H9 (cell line): ENCODE data around the gene LLCFC1. TPM values are rescaled to one million over a fixed set of nuclear protein-coding genes. Genes with fewer than 3 reads are reported as not detected.
A peak's percentile ranks its signal among the peaks of the same experiment; 100 is the strongest.

Source experiments
- DNase-seq: peaks from one replicate; pipeline ENCODE4 v3.0.0-alpha.2; 2017
- H2AFZ ChIP-seq: one replicate; pipeline ENCODE4 v1.6.1; 2013; ENCODE audit warnings: mild to moderate bottlenecking, low read length, control low read depth, moderate library complexity
- H2AK5ac ChIP-seq: 2 replicates; pipeline ENCODE4 v1.6.1; 2013; ENCODE audit warnings: low read length, control low read depth, mixed read lengths; ENCODE audit not compliant: insufficient read length
- H2BK120ac ChIP-seq: one replicate; pipeline ENCODE4 v1.6.1; 2013; ENCODE audit warnings: low read depth, mild to moderate bottlenecking, low read length, control low read depth, inconsistent platforms; ENCODE audit not compliant: poor library complexity, severe bottlenecking
- H2BK12ac ChIP-seq: 2 replicates; pipeline ENCODE4 v1.6.1; 2013; ENCODE audit warnings: low read length, control low read depth, mixed read lengths, low read depth; ENCODE audit not compliant: insufficient read length
- H2BK15ac ChIP-seq: 2 replicates; pipeline ENCODE4 v1.6.1; 2013; ENCODE audit warnings: low read depth, low read length, control low read depth
- H2BK20ac ChIP-seq: one replicate; pipeline ENCODE4 v1.6.1; 2013; ENCODE audit warnings: low read depth, mild to moderate bottlenecking, low read length, control low read depth, inconsistent platforms; ENCODE audit not compliant: poor library complexity, severe bottlenecking
- H2BK5ac ChIP-seq: 2 replicates; pipeline ENCODE4 v1.6.1; 2013; ENCODE audit warnings: low read length, control low read depth, mixed read lengths; ENCODE audit not compliant: insufficient read length
- H3K14ac ChIP-seq: 2 replicates; pipeline ENCODE4 v1.6.1; 2013; ENCODE audit warnings: low read length, control low read depth; ENCODE audit not compliant: insufficient read depth
- H3K18ac ChIP-seq: 2 replicates; pipeline ENCODE4 v1.6.1; 2013; ENCODE audit warnings: low read depth, mild to moderate bottlenecking, mixed read lengths, low read length, control low read depth; ENCODE audit not compliant: insufficient read length
- H3K23ac ChIP-seq: 2 replicates; pipeline ENCODE4 v1.6.1; 2013; ENCODE audit warnings: low read length, control low read depth, mixed read lengths, low read depth; ENCODE audit not compliant: insufficient read length
- H3K23me2 ChIP-seq: 2 replicates; pipeline ENCODE4 v1.6.1; 2013; ENCODE audit warnings: low read depth, mild to moderate bottlenecking, mixed read lengths, low read length, control low read depth; ENCODE audit not compliant: insufficient read length, poor library complexity, severe bottlenecking
- H3K27ac ChIP-seq: 2 replicates; pipeline ENCODE4 v1.5.1; 2013; ENCODE audit warnings: low read length, control low read depth, mixed read lengths, low read depth; ENCODE audit not compliant: insufficient read length
- H3K27me3 ChIP-seq: 2 replicates; pipeline ENCODE4 v1.6.1; 2013; ENCODE audit warnings: low read length, control low read depth, inconsistent platforms; ENCODE audit not compliant: insufficient read depth
- H3K4ac ChIP-seq: 2 replicates; pipeline ENCODE4 v1.6.1; 2013; ENCODE audit warnings: low read depth, mild to moderate bottlenecking, control low read depth, inconsistent platforms, low read length, moderate library complexity
- H3K4me1 ChIP-seq: 2 replicates; pipeline ENCODE4 v1.6.1; 2013; ENCODE audit warnings: low read length, control low read depth, inconsistent platforms; ENCODE audit not compliant: insufficient read depth
- H3K4me2 ChIP-seq: 2 replicates; pipeline ENCODE4 v1.6.1; 2013; ENCODE audit warnings: low read length, control low read depth, mixed read lengths; ENCODE audit not compliant: insufficient read length, insufficient read depth
- H3K56ac ChIP-seq: 2 replicates; pipeline ENCODE4 v1.6.1; 2013; ENCODE audit warnings: low read depth, mild to moderate bottlenecking, mixed read lengths, low read length, control low read depth; ENCODE audit not compliant: insufficient read length
- H3K79me1 ChIP-seq: 2 replicates; pipeline ENCODE4 v1.6.1; 2013; ENCODE audit warnings: low read depth, mild to moderate bottlenecking, moderate library complexity, low read length, control low read depth, inconsistent platforms; ENCODE audit not compliant: insufficient read depth, poor library complexity, severe bottlenecking
- H3K79me2 ChIP-seq: 2 replicates; pipeline ENCODE4 v1.6.1; 2013; ENCODE audit warnings: low read length, control low read depth, inconsistent platforms; ENCODE audit not compliant: insufficient read depth
- H3K9ac ChIP-seq: 2 replicates; pipeline ENCODE4 v1.6.1; 2013; ENCODE audit warnings: low read length, control low read depth, mixed read lengths; ENCODE audit not compliant: insufficient read length; ENCODE audit errors: extremely low read depth
- H3K9me3 ChIP-seq: one replicate; pipeline ENCODE4 v1.6.1; 2013; ENCODE audit warnings: low read depth, low read length, inconsistent platforms; ENCODE audit not compliant: control insufficient read depth
- H3T11ph ChIP-seq: one replicate; pipeline ENCODE4 v1.6.1; 2013; ENCODE audit warnings: mild to moderate bottlenecking, low read length, control low read depth, inconsistent platforms
- H4K20me1 ChIP-seq: one replicate; pipeline ENCODE4 v1.6.1; 2013; ENCODE audit not compliant: control insufficient read depth, insufficient read length, insufficient read depth
- H4K5ac ChIP-seq: 2 replicates; pipeline ENCODE4 v1.6.1; 2013; ENCODE audit warnings: low read depth, mild to moderate bottlenecking, mixed read lengths, low read length, control low read depth; ENCODE audit not compliant: insufficient read length
- H4K8ac ChIP-seq: replicated peaks from 2 replicates; pipeline ENCODE4 v1.6.1; 2013; ENCODE audit warnings: low read length, control low read depth, mixed read lengths, low read depth; ENCODE audit not compliant: insufficient read length
- H4K91ac ChIP-seq: 2 replicates; pipeline ENCODE4 v1.6.1; 2013; ENCODE audit warnings: low read depth, mild to moderate bottlenecking, moderate library complexity, mixed read lengths, low read length, control low read depth; ENCODE audit not compliant: insufficient read length
- H3K27ac Mint-ChIP-seq, 3 experiments: 2 replicates in 2 of 3; 3 replicates in 1 of 3; pipeline ENCODE4 v1.8.0; 2020 to 2021; ENCODE audit warnings: mixed read lengths in 3 of 3, mild to moderate bottlenecking in 1 of 3, moderate library complexity in 1 of 3
- H3K27me3 Mint-ChIP-seq: 2 replicates; pipeline ENCODE4 v1.8.0; 2021; ENCODE audit warnings: low read depth, mild to moderate bottlenecking, moderate library complexity, mixed read lengths
- H3K36me3 Mint-ChIP-seq, 3 experiments: 2 replicates in 2 of 3; 3 replicates in 1 of 3; pipeline ENCODE4 v1.8.0; 2020 to 2021; ENCODE audit warnings: low read depth in 3 of 3, mixed read lengths in 3 of 3; ENCODE audit not compliant: insufficient read depth in 1 of 3
- H3K4me1 Mint-ChIP-seq, 2 experiments: 2 replicates each; pipeline ENCODE4 v1.8.0; 2020; ENCODE audit warnings: mixed read lengths in 2 of 2
- H3K4me3 Mint-ChIP-seq, 2 experiments: 2 replicates in 1 of 2; 3 replicates in 1 of 2; pipeline ENCODE4 v1.8.0; 2020 to 2021; ENCODE audit warnings: mild to moderate bottlenecking in 2 of 2, mixed read lengths in 2 of 2, moderate library complexity in 1 of 2
- H3K9me3 Mint-ChIP-seq, 2 experiments: 2 replicates in 1 of 2; 3 replicates in 1 of 2; pipeline ENCODE4 v1.8.0; 2020; ENCODE audit warnings: mild to moderate bottlenecking in 2 of 2, mixed read lengths in 2 of 2, moderate library complexity in 1 of 2
- CTCF ChIP-seq: fragments of 200-600 bp; sonication (generic); conservative IDR thresholded peaks from 3 replicates; pipeline ENCODE4 v1.8.0; 2021; ENCODE audit warnings: antibody characterized with exemption, mild to moderate bottlenecking
- WGBS: extraction: QIAGEN DNeasy Blood & Tissue Kit; methylation state at CpG from one replicate; pipeline ENCODE4 v1.1.7; 2013; ENCODE audit warnings: missing lambda C conversion rate, low lambda C conversion rate, mixed read lengths; ENCODE audit not compliant: insufficient read length; ENCODE audit errors: extremely low coverage; 5-methylcytosine and 5-hydroxymethylcytosine counted together
- total RNA-seq: library from RNA; stranded (reverse); gene quantifications from 2 replicates; pipeline ENCODE4 v1.2.1, GENCODE V29; 2021

Gene LLCFC1
- total RNA-seq, 1 experiment from 2014 or later = not detected

GRCh38 chr7:142960955-142961512 lies 21.8 kb downstream of the LLCFC1 start:
- no peak overlapping the region for H3K9ac ChIP-seq
- Mint-ChIP-seq H3K4me1 (peaks cover 41 to 53% of the 10 kb centered on the region in 2 experiments), H3K27me3 (peaks cover 6% of the 10 kb centered on the region), H3K9me3 (peaks cover under 1 to 4% of the 10 kb centered on the region in 2 experiments), H3K36me3 (peaks cover 2 to 12% (median 2%) of the 10 kb centered on the region in 3 experiments; a peak in 5 of 7 replicates), H3K27ac (no peak overlapping the region), H3K4me3 (no peak overlapping the region; a peak in 1 of 5 replicates)
- no peak overlapping the region for H3K23ac ChIP-seq
- no peak overlapping the region for H3K4me2 ChIP-seq
- no peak overlapping the region for H3K18ac ChIP-seq
- H3K27ac ChIP-seq = no peak overlapping the region
- peaks cover 7% of the 10 kb centered on the region; the same call in 1 of the 2 replicates for H3K4me1 ChIP-seq
- H4K8ac ChIP-seq = no peak overlapping the region
- H3K9me3 ChIP-seq = no peaks in the 10 kb centered on the region
- no peak overlapping the region for H2BK15ac ChIP-seq
- TF ChIP-seq CTCF = peak; percentile 52; the same call in 2 of the 3 replicates
- no peaks in the 10 kb centered on the region for H3K79me1 ChIP-seq
- H2AFZ ChIP-seq = no peak overlapping the region
- no peak overlapping the region for H2BK120ac ChIP-seq
- WGBS = no CpG with 5 or more reads among the region's 5 CpGs
- no peaks in the 10 kb centered on the region for H4K20me1 ChIP-seq
- no peak overlapping the region for H2BK5ac ChIP-seq
- H3K79me2 ChIP-seq = no peaks in the 10 kb centered on the region
- no peak overlapping the region for H2BK12ac ChIP-seq
- no peak overlapping the region for H4K91ac ChIP-seq
- no peak overlapping the region for H4K5ac ChIP-seq
- no peak overlapping the region for H3T11ph ChIP-seq
- H3K14ac ChIP-seq = no peak overlapping the region
- H3K4ac ChIP-seq = no peak overlapping the region
- no peak for DNase-seq
- H2AK5ac ChIP-seq = no peak overlapping the region
- H2BK20ac ChIP-seq = no peak overlapping the region
- no peak overlapping the region for H3K56ac ChIP-seq
- no peaks in the 10 kb centered on the region for H3K23me2 ChIP-seq
- H3K27me3 ChIP-seq = no peaks in the 10 kb centered on the region
